ENCODE data around the gene KLK15.

GRCh38 chr19:50808856-50809255, 24.5 kb downstream of the KLK15 start:
- TF ChIP-seq CTCF (IDR thresholded peaks at IDR 0.05) (no peak), ZFX (IDR thresholded peaks at IDR 0.05; ENCODE audit: borderline replicate concordance) (no peak)

All from 22Rv1 (cell line).